ENCODE measurements around the gene KIAA1549. TPM values are rescaled to one million over a fixed set of nuclear protein-coding genes. Genes with fewer than 3 reads are reported as not detected.
"Not testable (repeated sequence)": the region's sequence is repeated elsewhere in the genome, so short reads cannot be mapped to it uniquely, and the experiment has no call there.

Gene KIAA1549
- polyA plus RNA-seq, 2 donors, result 0.16 to 0.20 TPM

GRCh38 chr7:138949421-138950088 lies 31.6 kb downstream of the KIAA1549 start:
- no peaks in the 10 kb centered on the region for H3K27me3 ChIP-seq (ENCODE audit: control insufficient read depth in 1 of 2, insufficient read depth in 2 of 2, low read length in 2 of 2)
- H3K9me3 ChIP-seq (ENCODE audit: control insufficient read depth in 2 of 2, insufficient read depth in 1 of 2, low read depth in 1 of 2, low read length in 1 of 2), result no peaks in the 10 kb centered on the region
- no peak overlapping the region for H3K27ac ChIP-seq (ENCODE audit: low read depth in 2 of 2, low read length in 1 of 2)
- H3K36me3 ChIP-seq (ENCODE audit: control insufficient read depth in 2 of 2, insufficient read depth in 2 of 2, low read length in 1 of 2), result no peaks in the 10 kb centered on the region
- H3K4me3 ChIP-seq (ENCODE audit: low read depth in 1 of 2, low read length in 2 of 2), result no peak overlapping the region
- 92 to 93% methylated on average over 12 of the region's 12 CpGs for WGBS, 2 donors
- no peaks in the 10 kb centered on the region for H3K4me1 ChIP-seq (ENCODE audit: control insufficient read depth in 2 of 2, insufficient read depth in 2 of 2, low read length in 1 of 2)

- H3K27ac ChIP-seq (ENCODE audit: low read depth in 2 of 2, low read length in 1 of 2), result no peak overlapping the region
- WGBS, 2 donors, result 85 to 90% methylated on average over 6 of the region's 6 CpGs
These were observed 32.8 kb downstream of the KIAA1549 start for GRCh38 chr7:138948403-138948802.

GRCh38 chr7:138945821-138946220 lies 35.4 kb downstream of the KIAA1549 start:
- no peak overlapping the region for H3K4me3 ChIP-seq (ENCODE audit: low read depth in 1 of 2, low read length in 2 of 2)
- no peaks in the 10 kb centered on the region for H3K27me3 ChIP-seq (ENCODE audit: control insufficient read depth in 1 of 2, insufficient read depth in 2 of 2, low read length in 2 of 2)
- H3K36me3 ChIP-seq (ENCODE audit: control insufficient read depth in 2 of 2, insufficient read depth in 2 of 2, low read length in 1 of 2), result no peaks in the 10 kb centered on the region
- H3K27ac ChIP-seq (ENCODE audit: low read depth in 2 of 2, low read length in 1 of 2), result no peak overlapping the region
- H3K4me1 ChIP-seq (ENCODE audit: control insufficient read depth in 2 of 2, insufficient read depth in 2 of 2, low read length in 1 of 2), result no peaks in the 10 kb centered on the region
- H3K9me3 ChIP-seq (ENCODE audit: control insufficient read depth in 2 of 2, insufficient read depth in 1 of 2, low read depth in 1 of 2, low read length in 1 of 2), result no peaks in the 10 kb centered on the region
- 65 to 69% methylated on average over 3 of the region's 3 CpGs for WGBS, 2 donors

More at GRCh38 chr7:138948403-138948802, 32.8 kb downstream of the KIAA1549 start:
- H3K27me3 ChIP-seq (ENCODE audit: control insufficient read depth in 1 of 2, insufficient read depth in 2 of 2, low read length in 2 of 2), result no peaks in the 10 kb centered on the region
- H3K36me3 ChIP-seq (ENCODE audit: control insufficient read depth in 2 of 2, insufficient read depth in 2 of 2, low read length in 1 of 2), result no peaks in the 10 kb centered on the region
- H3K4me1 ChIP-seq (ENCODE audit: control insufficient read depth in 2 of 2, insufficient read depth in 2 of 2, low read length in 1 of 2), result no peaks in the 10 kb centered on the region
- no peak overlapping the region for H3K4me3 ChIP-seq (ENCODE audit: low read depth in 1 of 2, low read length in 2 of 2)
- H3K9me3 ChIP-seq (ENCODE audit: control insufficient read depth in 2 of 2, insufficient read depth in 1 of 2, low read depth in 1 of 2, low read length in 1 of 2), result no peaks in the 10 kb centered on the region

- WGBS, 2 donors, result 62 to 70% methylated on average over 3 of the region's 3 CpGs
These were observed 36.0 kb downstream of the KIAA1549 start for GRCh38 chr7:138945154-138945553.

GRCh38 chr7:138944592-138944991 lies 36.6 kb downstream of the KIAA1549 start:
- Histone ChIP-seq H3K27ac (ENCODE audit: low read depth in 2 of 2, low read length in 1 of 2) (no peak overlapping the region), H3K36me3 (ENCODE audit: control insufficient read depth in 2 of 2, insufficient read depth in 2 of 2, low read length in 1 of 2) (no peaks in the 10 kb centered on the region), H3K9me3 (ENCODE audit: control insufficient read depth in 2 of 2, insufficient read depth in 1 of 2, low read depth in 1 of 2, low read length in 1 of 2) (no peaks in the 10 kb centered on the region), H3K4me1 (ENCODE audit: control insufficient read depth in 2 of 2, insufficient read depth in 2 of 2, low read length in 1 of 2) (no peaks in the 10 kb centered on the region), H3K27me3 (ENCODE audit: control insufficient read depth in 1 of 2, insufficient read depth in 2 of 2, low read length in 2 of 2) (no peaks in the 10 kb centered on the region), H3K4me3 (ENCODE audit: low read depth in 1 of 2, low read length in 2 of 2) (no peak overlapping the region)
- 87 to 97% methylated on average over 2 of the region's 2 CpGs for WGBS, 2 donors

More at GRCh38 chr7:138945154-138945553, 36.0 kb downstream of the KIAA1549 start:
- H3K9me3 ChIP-seq (ENCODE audit: control insufficient read depth in 2 of 2, insufficient read depth in 1 of 2, low read depth in 1 of 2, low read length in 1 of 2), result no peaks in the 10 kb centered on the region
- no peak overlapping the region for H3K4me3 ChIP-seq (ENCODE audit: low read depth in 1 of 2, low read length in 2 of 2)
- H3K36me3 ChIP-seq (ENCODE audit: control insufficient read depth in 2 of 2, insufficient read depth in 2 of 2, low read length in 1 of 2), result no peaks in the 10 kb centered on the region
- no peak overlapping the region for H3K27ac ChIP-seq (ENCODE audit: low read depth in 2 of 2, low read length in 1 of 2)
- H3K27me3 ChIP-seq (ENCODE audit: control insufficient read depth in 1 of 2, insufficient read depth in 2 of 2, low read length in 2 of 2), result no peaks in the 10 kb centered on the region
- no peaks in the 10 kb centered on the region for H3K4me1 ChIP-seq (ENCODE audit: control insufficient read depth in 2 of 2, insufficient read depth in 2 of 2, low read length in 1 of 2)

- Histone ChIP-seq H3K36me3 (ENCODE audit: control insufficient read depth in 2 of 2, insufficient read depth in 2 of 2, low read length in 1 of 2) (no peaks in the 10 kb centered on the region), H3K4me1 (ENCODE audit: control insufficient read depth in 2 of 2, insufficient read depth in 2 of 2, low read length in 1 of 2) (no peaks in the 10 kb centered on the region), H3K27me3 (ENCODE audit: control insufficient read depth in 1 of 2, insufficient read depth in 2 of 2, low read length in 2 of 2) (no peaks in the 10 kb centered on the region), H3K27ac (ENCODE audit: low read depth in 2 of 2, low read length in 1 of 2) (no peak overlapping the region), H3K4me3 (ENCODE audit: low read depth in 1 of 2, low read length in 2 of 2) (no peak overlapping the region), H3K9me3 (ENCODE audit: control insufficient read depth in 2 of 2, insufficient read depth in 1 of 2, low read depth in 1 of 2, low read length in 1 of 2) (no peaks in the 10 kb centered on the region)
- WGBS, 2 donors, result 87 to 88% methylated on average over 11 of the region's 11 CpGs
These were observed 38.1 kb downstream of the KIAA1549 start for GRCh38 chr7:138943061-138943460.

- Histone ChIP-seq H3K4me3 (ENCODE audit: low read depth in 1 of 2, low read length in 2 of 2) (no peak overlapping the region), H3K27ac (ENCODE audit: low read depth in 2 of 2, low read length in 1 of 2) (no peak overlapping the region), H3K36me3 (ENCODE audit: control insufficient read depth in 2 of 2, insufficient read depth in 2 of 2, low read length in 1 of 2) (no peaks in the 10 kb centered on the region), H3K9me3 (ENCODE audit: control insufficient read depth in 2 of 2, insufficient read depth in 1 of 2, low read depth in 1 of 2, low read length in 1 of 2) (no peaks in the 10 kb centered on the region), H3K27me3 (ENCODE audit: control insufficient read depth in 1 of 2, insufficient read depth in 2 of 2, low read length in 2 of 2) (no peaks in the 10 kb centered on the region), H3K4me1 (ENCODE audit: control insufficient read depth in 2 of 2, insufficient read depth in 2 of 2, low read length in 1 of 2) (no peaks in the 10 kb centered on the region)
- WGBS, 2 donors, result 75 to 90% methylated on average over 4 of the region's 4 CpGs
These were observed 39.6 kb downstream of the KIAA1549 start for GRCh38 chr7:138941545-138941944.

GRCh38 chr7:138940602-138941001 lies 40.6 kb downstream of the KIAA1549 start:
- not testable (repeated sequence) for H3K27me3 ChIP-seq (ENCODE audit: control insufficient read depth in 1 of 2, insufficient read depth in 2 of 2, low read length in 2 of 2); H3K9me3 ChIP-seq (ENCODE audit: control insufficient read depth in 2 of 2, insufficient read depth in 1 of 2, low read depth in 1 of 2, low read length in 1 of 2); H3K4me3 ChIP-seq (ENCODE audit: low read depth in 1 of 2, low read length in 2 of 2); H3K36me3 ChIP-seq (ENCODE audit: control insufficient read depth in 2 of 2, insufficient read depth in 2 of 2, low read length in 1 of 2); H3K27ac ChIP-seq (ENCODE audit: low read depth in 2 of 2, low read length in 1 of 2); H3K4me1 ChIP-seq (ENCODE audit: control insufficient read depth in 2 of 2, insufficient read depth in 2 of 2, low read length in 1 of 2)
- WGBS, 2 donors, result 85 to 89% methylated on average over 1 of the region's 1 CpG

- no peak overlapping the region for H3K4me3 ChIP-seq (ENCODE audit: low read depth in 1 of 2, low read length in 2 of 2)
- no peaks in the 10 kb centered on the region for H3K9me3 ChIP-seq (ENCODE audit: control insufficient read depth in 2 of 2, insufficient read depth in 1 of 2, low read depth in 1 of 2, low read length in 1 of 2)
- no peaks in the 10 kb centered on the region for H3K27me3 ChIP-seq (ENCODE audit: control insufficient read depth in 1 of 2, insufficient read depth in 2 of 2, low read length in 2 of 2)
- H3K36me3 ChIP-seq (ENCODE audit: control insufficient read depth in 2 of 2, insufficient read depth in 2 of 2, low read length in 1 of 2), result no peaks in the 10 kb centered on the region
- no peaks in the 10 kb centered on the region for H3K4me1 ChIP-seq (ENCODE audit: control insufficient read depth in 2 of 2, insufficient read depth in 2 of 2, low read length in 1 of 2)
- H3K27ac ChIP-seq (ENCODE audit: low read depth in 2 of 2, low read length in 1 of 2), result no peak overlapping the region
- WGBS, 2 donors, result 91 to 94% methylated on average over 7 of the region's 7 CpGs
These were observed 43.7 kb downstream of the KIAA1549 start for GRCh38 chr7:138937484-138937883.

GRCh38 chr7:138935465-138936011 lies 45.7 kb downstream of the KIAA1549 start:
- H3K4me3 ChIP-seq (ENCODE audit: low read depth in 1 of 2, low read length in 2 of 2), result no peak overlapping the region
- H3K27me3 ChIP-seq (ENCODE audit: control insufficient read depth in 1 of 2, insufficient read depth in 2 of 2, low read length in 2 of 2), result no peaks in the 10 kb centered on the region
- H3K36me3 ChIP-seq (ENCODE audit: control insufficient read depth in 2 of 2, insufficient read depth in 2 of 2, low read length in 1 of 2), result no peaks in the 10 kb centered on the region
- H3K9me3 ChIP-seq (ENCODE audit: control insufficient read depth in 2 of 2, insufficient read depth in 1 of 2, low read depth in 1 of 2, low read length in 1 of 2), result no peaks in the 10 kb centered on the region
- H3K4me1 ChIP-seq (ENCODE audit: control insufficient read depth in 2 of 2, insufficient read depth in 2 of 2, low read length in 1 of 2), result no peaks in the 10 kb centered on the region
- H3K27ac ChIP-seq (ENCODE audit: low read depth in 2 of 2, low read length in 1 of 2), result no peak overlapping the region
- 26 to 34% methylated on average over 6 of the region's 6 CpGs for WGBS, 2 donors

All from esophagus (tissue), 2 donors.